Measurements from ENCODE around the gene NTM.

Gene NTM

DNA sequence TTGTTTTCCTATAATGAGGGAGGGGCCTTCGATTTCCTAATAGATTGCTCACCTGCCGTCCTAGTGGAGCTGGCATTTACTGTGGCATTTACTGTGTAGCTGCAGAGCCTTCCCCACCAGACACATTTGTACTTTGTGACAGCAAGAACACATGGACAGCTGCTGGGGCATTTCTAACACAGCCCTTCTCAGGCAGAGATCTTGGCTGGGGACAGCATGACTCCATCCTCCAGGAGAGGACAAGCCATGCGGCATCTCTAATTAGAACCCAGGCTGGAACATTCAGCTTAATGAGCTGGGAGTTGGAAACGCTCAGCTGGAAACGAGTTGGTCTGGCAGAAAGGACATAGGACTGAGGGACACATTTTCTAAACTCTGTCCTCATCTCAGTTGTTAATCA, 887.5 kb downstream of the NTM start:
- no peak for DNase-seq

DNA sequence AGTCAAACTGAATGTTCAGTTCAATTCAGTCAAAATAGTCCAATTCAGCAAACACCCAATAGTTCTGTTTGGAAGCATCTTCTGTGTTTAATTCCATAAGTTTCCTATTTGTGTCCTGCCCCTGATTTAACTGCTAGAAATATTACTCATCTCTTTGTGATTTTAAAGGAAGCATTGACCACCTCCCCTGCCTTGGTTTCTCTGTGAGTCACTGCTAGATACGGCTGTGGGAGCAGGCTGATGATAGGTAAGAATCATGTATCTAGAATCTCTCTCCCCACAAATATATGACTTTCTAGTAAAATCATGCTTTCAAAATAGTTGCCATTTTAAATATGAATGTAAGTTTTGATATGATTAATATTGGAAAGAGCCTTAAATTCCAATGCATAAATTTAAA, 888.5 kb downstream of the NTM start:
- no peak for DNase-seq

DNA sequence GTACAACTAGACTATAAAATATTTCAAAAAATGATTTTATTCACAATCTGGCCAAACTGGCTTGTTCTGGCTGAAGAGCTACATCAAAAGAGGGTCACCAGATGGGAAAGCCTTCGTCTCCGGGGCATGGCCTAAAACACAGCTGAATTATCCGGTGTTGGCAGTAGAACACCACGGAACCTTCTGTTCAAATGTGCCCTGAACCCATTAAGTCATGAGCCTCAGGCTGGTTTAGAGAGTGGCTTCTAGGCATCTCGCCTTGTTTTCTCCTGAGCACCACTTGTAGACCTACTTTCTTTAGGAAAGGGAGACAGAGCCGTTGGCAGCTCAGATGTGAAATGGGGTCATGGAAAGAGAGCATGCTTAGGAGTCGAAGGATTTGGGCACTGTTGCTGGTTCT, 890.2 kb downstream of the NTM start:
- DNase-seq, result no peak

DNA sequence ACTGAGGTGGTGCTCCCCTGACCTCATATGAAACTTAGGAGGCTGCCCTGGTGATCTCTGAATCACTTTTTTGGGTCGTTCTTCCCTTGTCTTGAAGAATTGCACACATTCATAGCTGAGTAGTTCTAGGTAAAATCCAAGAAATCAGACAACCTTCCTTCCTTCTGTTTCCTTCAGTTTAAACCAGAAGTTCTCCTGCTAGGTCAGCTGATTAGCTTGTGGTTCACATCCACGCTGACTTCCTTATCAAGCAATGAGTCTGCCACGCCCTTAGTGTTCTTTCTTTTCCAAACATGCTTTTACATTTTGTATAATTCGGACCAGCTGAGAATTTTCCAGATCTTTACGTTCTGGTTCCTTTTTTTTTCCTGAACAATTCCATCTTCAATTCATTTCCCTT, 892.8 kb downstream of the NTM start:
- no peak for DNase-seq

DNA sequence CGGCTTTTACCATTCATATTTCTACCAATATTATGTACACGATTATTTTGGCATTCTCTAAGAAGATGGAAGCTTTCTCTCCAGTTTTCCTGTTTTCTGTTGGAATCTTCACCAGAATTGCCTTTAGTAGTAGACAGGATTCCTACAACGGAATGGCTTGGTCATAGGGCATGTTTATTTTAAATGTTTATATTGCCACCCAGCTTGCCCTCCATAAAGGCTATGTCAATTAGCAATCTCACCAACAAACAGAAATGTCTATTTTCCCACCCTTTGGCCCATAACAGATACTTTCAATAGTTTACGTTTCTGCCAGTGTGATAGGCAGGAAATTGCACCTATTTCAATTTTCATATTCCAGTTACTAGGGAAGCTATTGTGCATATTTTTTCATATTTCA, 893.5 kb downstream of the NTM start:
- no peak for DNase-seq

DNA sequence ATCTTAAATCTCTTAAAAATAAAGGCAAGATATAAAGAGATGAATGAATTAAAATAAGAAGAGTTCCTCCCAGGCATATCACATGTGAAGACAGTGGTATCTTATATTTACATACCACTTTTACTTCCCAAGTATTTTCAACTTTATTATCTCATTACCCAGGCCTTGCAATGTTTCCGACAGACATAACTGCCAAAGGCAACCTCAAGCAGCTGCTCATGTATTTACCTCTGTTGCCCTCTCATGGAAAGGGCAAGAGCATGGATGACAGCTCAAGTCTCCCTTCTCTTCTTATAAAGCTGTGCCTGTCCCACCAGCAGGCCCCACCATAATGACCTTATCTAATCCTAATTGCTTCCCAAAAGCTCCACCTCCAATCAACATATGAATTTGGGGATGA, 894.2 kb downstream of the NTM start:
- DNase-seq, result no peak

DNA sequence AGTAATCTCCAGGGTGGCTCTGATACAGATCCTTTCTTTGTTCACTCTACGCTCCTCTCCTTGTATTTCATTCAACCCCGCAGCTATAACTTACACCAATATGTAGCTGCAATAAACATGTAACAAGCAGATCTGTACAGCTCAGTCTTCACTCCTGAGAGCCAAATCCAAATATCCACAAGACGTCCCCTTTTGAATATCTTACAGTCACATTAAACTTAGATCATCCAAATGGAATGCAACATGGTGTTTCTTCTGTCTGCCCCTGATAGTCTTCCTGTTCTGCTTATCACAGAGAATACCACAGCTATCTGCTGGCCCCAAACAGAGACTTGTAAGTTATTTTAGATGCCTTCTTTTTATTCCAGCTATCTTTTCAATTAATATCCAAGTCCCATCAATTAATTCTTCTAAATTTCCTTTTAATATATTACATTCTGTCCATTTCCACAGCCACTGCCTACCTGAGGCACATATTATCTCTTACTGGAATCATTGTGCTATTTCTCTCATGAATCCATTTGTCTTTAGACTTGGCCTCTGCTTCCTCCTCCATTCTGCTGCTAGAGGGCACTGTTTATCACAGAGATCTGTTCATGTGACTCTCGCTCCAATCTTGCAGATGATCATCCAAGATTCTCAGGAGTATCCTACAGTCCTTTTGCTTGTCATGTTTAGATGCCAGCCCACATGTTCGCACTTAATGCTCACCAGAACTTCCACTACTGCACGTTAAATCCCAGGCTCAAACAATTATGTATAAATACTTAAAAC, 908.6 kb downstream of the NTM start:
- DNase-seq, result no peak

DNA sequence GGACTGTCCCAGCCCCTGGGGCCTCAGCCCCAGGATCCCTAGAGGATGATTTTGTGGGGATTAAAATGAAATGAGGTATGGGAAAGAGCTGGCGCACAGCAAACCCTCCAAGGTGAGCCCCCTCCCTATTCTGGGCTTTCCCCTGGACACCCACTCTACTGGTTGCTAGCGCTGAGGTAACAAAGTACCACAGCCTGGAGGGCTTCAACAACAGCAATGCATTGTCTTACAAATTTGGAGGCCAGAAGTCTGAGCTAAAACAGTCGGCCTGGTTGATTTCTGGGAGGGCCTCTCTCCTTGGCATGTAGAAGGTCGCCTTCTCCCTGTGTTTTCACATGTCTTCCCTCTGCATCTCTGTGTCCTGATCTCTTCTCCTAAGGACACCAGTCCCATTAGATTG, 913.6 kb downstream of the NTM start:
- no peak for DNase-seq

DNA sequence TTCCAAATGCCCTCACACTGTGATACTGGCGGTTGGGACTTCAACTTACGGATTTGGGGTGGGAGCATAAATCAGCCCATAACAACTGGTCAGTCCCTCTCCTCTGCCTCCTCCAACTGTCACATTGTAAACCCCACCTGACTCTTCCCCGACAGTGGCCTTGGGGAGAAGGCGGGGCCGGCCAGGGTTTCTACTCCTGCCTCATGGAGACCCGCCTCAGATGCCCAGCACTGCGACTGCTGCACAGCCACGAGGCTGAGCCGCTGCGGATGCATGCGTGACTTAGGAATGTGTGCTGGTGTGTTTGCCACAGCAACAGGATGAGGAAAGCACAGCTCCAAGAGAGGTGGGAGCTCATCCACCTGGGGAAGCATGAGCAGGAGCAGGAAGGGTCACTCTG, 914.2 kb downstream of the NTM start:
- no peak for DNase-seq

DNA sequence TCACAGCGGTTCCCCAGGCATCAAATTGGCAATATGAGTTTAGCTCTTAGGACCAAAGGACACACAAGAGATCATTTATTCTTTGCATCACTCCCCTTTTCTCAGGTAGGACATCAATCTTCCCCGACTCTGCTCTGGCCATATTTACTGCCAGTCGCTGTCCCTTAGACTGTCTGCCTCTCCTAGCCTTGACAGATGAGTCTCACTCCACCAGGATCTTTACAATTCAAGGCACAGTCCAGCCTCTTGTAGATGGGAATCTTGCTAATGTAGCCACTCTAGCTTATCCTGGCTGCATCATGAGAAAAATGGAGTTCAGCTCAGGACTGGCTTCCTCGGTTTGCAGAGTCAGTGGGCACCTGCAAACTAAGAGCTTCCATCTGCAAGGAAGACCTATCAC, 915.2 kb downstream of the NTM start:
- DNase-seq, result no peak

DNA sequence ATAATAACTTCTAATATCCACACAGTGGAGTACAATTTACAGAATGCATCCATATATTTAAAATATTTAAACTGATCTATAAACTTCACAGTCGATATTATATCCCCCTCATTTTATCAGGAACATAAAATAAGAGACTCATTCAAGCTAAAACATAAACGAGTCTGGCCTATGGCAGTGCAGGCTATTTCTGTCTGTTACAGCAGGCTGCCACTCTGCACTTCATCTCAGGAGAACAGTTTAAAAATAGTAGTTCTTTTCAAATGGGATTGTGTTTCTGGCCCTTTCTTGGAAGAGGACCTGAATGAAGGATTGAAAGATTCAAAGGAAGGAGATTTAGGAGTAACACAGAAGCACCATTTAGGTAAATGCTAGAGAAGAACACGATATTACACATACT, 915.7 kb downstream of the NTM start:
- DNase-seq, result no peak

DNA sequence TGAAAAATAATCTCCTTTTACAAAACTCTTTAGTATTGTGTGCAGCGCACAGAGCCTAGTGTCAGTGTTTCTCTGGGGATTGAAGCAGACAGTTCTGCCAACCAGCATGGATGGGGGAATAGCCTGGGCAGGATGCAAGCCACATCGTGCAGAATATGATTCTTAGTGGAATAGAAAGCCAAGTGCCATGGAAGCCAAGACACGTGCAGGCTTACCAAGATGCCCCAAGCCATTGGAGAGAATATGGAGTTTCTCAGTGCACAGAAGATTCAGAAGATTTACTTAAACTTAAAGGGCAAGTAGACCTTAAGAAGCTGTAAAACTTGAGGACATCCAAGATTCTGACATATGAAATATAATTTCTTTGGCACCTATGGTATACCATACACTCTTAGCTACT, 917.6 kb downstream of the NTM start:
- no peak for DNase-seq

DNA sequence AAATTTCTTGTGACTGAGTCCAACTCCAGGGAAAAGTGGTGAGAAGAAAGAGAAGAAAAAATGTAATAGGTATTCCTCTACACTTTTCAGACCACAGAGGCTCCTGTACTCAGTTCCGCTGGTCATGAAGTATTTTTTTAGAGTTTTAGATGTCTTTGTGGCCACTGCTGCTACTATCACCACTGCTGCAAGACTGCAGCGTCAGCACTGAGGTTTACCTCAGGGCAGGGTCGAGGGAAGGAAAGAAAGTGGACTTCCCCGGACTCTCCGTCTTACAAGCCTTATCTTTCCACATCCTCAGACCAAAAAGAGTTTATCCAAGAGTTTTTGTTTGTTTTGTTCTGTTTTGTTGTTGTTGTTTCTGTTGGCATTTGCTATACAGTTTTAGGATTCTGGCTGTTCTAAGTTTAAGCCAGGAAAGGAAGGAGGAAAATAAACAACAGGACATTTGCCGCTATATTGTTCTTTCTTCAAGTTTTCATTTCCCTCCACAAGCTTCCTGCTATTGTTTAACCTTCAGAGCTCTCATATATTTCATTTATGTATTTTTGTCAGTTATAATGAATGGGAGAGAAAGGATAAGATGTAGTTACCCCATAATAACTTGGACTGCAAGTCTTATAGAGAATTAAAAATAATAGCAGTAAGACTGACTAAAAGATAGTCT, 919.3 kb downstream of the NTM start:
- DNase-seq, result no peak

DNA sequence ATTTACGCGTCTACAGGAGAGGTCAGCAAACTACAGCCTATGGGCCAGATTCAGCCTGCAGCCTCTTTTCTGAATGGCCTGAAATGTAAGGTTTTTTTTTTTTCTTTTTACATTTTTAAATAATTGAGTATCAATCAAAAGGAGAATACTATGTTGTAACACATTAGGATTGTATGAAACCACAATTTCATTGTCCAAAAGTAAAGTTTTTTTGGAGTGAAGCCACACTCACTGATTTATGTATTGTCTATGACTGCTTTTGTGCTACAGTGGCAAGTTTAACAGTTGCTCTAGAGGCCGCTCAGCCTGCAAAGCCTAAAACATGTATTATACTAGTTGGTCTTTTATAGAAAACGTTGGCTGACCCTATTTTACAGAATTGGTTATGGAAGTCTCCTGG, 923.2 kb downstream of the NTM start:
- DNase-seq, result no peak

DNA sequence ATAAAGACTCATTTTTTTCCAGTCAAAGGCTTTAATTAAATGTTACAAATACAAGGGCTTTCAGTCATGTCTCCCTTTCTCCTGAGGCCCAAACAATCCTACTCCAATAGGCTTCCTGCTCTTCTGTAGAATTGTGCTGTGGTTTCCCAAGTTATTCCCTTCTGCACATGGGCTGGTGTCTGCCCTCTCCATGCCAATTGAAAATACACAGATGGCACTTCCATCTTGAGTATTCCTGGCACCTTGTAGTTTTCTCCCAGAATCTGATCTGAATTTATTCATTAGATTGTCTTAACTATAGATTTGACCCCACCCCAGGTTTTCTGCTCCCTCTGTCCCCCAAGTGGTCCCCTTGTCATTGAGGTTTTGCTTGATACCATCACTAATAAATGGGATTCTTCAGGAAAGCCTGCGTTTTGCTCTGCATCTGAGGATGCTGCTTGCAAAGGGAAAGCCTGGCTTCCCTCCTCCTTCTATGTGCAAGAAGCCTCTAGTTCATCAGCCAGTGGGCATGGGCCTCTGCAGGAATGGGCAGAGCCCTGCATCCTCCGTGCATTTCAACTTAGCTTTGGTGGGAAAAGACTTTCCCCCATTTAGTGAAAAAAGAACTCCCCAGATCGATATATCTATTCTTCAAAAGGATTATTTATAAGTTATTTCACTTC, 926.7 kb downstream of the NTM start:
- no peak for DNase-seq

DNA sequence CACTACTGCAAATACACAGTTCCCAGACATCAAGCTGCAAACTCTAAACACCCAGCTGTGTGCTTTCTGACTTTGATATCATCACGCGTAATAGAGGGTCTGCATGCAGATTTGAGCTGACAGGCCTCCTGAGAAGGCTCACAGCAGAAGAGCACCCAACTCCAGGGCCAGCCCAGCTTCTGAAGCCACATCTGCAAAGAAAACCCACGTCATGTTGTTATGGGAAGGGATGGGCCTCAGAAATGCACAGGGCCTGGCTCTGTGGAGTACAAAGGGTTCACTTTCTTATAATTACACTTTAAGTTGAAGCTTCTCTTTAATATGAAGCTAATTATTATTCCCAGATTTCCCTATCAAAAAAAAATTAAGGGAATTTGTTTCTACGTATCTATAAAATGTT, 927.9 kb downstream of the NTM start:
- DNase-seq, result no peak

DNA sequence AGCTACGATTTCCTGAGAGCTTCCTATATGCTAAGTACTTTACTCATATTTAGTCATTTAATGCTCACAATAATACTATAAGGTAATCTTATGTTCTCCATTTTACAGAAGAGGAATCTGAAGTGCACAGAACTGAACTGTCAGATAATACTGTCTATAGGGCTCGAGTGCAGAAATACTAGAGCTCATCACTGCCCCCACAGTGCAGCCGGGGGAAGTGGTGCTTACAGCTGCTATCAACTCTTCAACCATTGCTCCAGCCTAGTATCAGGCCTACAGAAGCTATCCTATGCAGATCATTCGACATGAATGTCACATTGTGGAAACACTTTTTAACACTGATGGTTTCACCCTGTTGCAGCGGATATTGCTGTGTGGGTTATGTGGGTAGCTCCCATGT, 929.9 kb downstream of the NTM start:
- no peak for DNase-seq

DNA sequence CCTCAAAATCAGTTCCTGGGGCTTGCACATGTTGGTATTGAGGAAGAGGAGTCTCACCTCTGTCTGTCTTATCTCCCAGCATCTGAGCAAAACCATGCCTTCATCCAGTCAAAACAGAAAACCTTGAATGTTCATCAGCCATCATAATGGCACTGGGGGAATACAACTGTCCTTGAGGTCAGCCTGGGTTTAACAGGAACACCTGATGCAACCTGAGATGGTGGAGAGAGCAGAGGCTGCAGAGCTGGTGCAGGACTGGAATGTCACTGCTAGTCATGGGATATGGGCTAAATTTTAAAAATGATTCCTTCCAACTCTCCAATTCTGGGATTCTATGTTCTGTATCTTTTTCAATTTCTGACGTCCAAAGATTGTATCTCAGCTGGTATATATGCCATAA, 931.0 kb downstream of the NTM start:
- DNase-seq, result no peak

DNA sequence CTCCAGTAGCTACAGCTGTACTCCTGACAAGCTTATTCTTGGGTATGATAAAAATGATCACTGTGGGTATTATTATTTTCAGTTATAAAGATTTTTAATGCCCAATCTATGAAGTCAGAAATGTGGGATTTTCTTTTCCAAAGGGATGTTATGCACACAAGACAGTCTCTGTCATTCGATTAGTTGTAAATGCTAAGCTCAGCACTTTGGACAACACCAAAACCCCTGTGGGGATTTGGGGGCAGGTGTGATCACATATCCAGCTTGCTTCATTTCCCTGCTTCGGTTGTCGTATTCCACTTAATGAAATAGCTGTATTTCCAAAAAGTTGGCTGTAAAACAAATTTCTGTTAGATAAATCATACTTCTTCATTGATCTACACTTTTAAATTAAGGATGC, 931.5 kb downstream of the NTM start:
- no peak for DNase-seq

DNA sequence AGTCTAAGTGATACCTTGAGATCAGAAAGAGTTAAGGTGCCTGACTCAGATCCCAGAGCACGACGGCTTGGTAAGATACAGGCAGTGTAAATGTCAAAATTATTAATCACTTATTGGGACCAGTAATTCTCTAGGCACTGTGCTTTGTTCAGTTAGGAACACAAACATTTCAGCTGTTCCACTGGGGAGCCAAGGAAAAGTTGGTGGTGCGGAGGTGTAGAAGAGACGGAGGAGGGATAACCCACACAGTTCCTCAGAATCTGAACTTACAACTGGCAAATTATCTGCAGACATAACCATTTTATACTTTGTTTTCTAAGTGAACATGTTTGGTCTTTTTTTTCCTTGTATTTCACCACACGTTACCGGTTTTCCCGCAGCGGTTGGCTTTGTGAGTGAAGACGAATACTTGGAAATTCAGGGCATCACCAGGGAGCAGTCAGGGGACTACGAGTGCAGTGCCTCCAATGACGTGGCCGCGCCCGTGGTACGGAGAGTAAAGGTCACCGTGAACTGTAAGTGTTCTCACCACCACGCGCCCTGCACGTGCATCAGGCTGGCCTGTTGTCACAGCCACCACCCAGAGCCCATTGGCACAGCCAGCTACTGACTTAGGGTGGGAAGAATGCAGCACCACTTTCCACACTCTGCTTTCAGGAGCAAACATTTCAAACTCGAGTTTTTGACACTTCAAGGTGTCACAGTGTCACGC, 937.0 kb downstream of the NTM start:
- no peak for DNase-seq

DNA sequence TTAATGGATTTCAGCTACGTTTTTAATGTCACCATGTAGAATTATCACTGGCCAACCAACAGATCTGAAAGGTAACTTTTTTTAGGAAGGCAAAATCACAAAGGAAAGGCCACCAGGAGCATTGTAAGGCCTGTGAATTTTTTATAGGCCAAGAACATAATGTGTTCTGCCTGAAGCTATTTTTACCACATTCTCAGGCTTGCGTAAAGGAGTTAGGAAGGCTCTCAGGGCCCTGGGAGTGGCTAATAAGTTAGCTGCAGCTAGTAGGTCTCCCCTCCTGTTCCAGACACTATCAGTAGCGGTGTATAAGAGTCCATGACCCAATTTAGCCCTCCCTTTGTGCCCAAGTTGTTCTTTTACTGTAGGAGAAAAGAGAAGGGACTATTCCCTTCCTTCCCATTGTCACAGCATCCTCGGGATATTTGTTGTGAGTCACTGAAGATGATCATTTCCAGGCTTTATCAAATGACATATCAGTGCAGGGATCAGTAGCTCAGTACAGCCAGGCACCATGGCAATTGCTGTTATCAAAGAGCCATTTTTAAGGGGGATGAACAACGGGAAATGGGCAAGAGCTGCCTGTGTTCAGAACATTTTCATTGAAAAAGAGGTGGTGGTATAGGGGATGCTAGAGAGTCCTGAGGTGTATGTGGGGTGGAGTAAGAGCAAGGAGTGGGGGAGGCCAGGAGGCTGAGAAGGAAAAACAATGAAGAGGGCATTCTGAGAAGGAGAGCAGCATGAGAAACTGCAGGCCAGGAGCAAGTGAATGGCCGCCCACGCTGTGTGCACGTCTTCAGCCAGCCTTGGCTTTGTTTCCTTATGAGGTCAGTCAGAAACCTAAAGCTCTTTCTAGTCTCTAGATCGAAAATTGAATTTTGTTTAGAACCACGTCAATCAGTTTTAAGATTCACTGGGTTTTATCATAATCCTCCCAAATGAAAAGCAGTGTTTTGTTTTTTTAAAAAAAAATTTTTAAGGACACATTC, 940.3 kb downstream of the NTM start:
- DNase-seq, result no peak

DNA sequence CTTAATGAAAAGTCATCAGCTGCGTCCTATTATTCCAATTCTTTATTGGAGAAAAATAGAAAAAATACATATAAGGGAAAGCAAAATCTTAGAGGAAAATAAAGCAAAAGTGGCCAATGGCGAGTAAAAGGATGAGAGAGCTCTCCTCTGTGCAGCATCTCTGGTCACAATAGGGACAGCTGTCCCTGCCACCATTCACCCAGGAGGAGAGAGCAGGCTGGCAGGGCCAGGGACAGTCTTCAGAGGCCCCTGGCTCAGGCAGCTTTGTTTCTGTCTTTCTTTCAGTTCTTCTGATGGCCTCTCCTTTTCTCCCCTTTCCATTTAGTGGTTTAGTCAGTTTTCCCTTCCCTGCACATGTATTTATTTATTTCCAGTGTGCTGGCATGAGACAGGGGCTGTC, 941.3 kb downstream of the NTM start:
- DNase-seq, result no peak

DNA sequence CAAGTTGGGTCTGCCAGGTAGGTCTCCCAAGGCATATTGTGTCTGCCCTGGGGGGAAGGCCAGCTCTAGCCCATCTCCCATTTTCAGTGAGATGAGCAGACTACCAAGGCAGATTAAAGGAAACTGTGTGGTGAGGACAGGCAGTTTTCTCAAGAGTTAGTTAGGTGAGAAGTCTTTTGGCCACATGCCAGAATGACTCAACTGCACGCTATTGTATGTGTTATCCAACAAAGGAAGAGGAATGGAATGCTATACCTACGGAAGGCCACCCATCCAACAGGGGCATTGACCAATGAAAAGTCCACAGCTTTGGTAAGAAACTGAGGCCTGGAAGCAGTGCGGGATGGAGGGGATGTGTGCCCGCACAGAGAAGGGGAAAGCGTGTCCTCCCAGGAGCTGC, 941.7 kb downstream of the NTM start:
- DNase-seq, result no peak
